WTC11 (cell line): ENCODE measurements around the gene ADK. TPM values are rescaled to one million over a fixed set of nuclear protein-coding genes. Genes with fewer than 3 reads are reported as not detected.

Experiments
- ATAC-seq: fragments of 200-7000 bp; cut with Tn5 transposase; 2 replicates; pipeline ENCODE4 v1.10.0; 2021; ENCODE audit warnings: mild to moderate bottlenecking, moderate library complexity
- CTCF ChIA-PET: fragments of 300-600 bp; sonication (Branson Sonifier 250); formaldehyde crosslinking; loops from one replicate; lab custom pipeline; 2021; ENCODE audit warnings: antibody characterized with exemption; lab: Charles Lee
- POLR2A ChIA-PET: fragments of 350-600 bp; sonication (Branson Sonifier 250); formaldehyde crosslinking; loops from one replicate; lab custom pipeline; 2021; ENCODE audit warnings: antibody characterized with exemption; lab: Charles Lee
- DNase-seq: peaks from one replicate; pipeline ENCODE4 v3.0.0; 2021; ENCODE audit warnings: low spot score
- H3K27ac Mint-ChIP-seq: 2 replicates; pipeline ENCODE4 v1.8.0; 2021; ENCODE audit warnings: mixed read lengths
- H3K27me3 Mint-ChIP-seq: 2 replicates; pipeline ENCODE4 v1.8.0; 2021; ENCODE audit warnings: low read depth, mild to moderate bottlenecking, moderate library complexity, mixed read lengths
- H3K36me3 Mint-ChIP-seq: 2 replicates; pipeline ENCODE4 v1.8.0; 2021; ENCODE audit warnings: mixed read lengths
- H3K4me1 Mint-ChIP-seq: 2 replicates; pipeline ENCODE4 v1.8.0; 2022; ENCODE audit warnings: mixed read lengths
- H3K4me3 Mint-ChIP-seq: 2 replicates; pipeline ENCODE4 v1.8.0; 2021; ENCODE audit warnings: mild to moderate bottlenecking, moderate library complexity, mixed read lengths
- H3K9me3 Mint-ChIP-seq: 2 replicates; pipeline ENCODE4 v1.8.0; 2021; ENCODE audit warnings: mixed read lengths
- ARID4B ChIP-seq: sonication (generic); formaldehyde crosslinking; IDR thresholded peaks from 2 replicates; pipeline ENCODE4 v1.8.0; 2023; ENCODE audit warnings: missing genetic modification reagents, mild to moderate bottlenecking, borderline replicate concordance
- CBFB ChIP-seq: sonication (generic); formaldehyde crosslinking; IDR thresholded peaks from 2 replicates; pipeline ENCODE4 v1.8.1; 2022; ENCODE audit warnings: mild to moderate bottlenecking, low read depth, missing genetic modification reagents
- CREB1 ChIP-seq: sonication (generic); formaldehyde crosslinking; IDR thresholded peaks from 2 replicates; pipeline ENCODE4 v1.8.0; 2023; ENCODE audit warnings: mild to moderate bottlenecking, missing genetic modification reagents
- CTCF ChIP-seq: fragments of 200-600 bp; IDR thresholded peaks from 2 replicates; pipeline ENCODE4 v1.8.0; 2022; ENCODE audit warnings: antibody characterized with exemption
- E2F4 ChIP-seq: sonication (generic); formaldehyde crosslinking; IDR thresholded peaks from 2 replicates; pipeline ENCODE4 v1.8.1; 2022; ENCODE audit warnings: low read depth, mild to moderate bottlenecking, moderate library complexity, missing genetic modification reagents, borderline replicate concordance
- ESRRA ChIP-seq: sonication (generic); formaldehyde crosslinking; IDR thresholded peaks from 2 replicates; pipeline ENCODE4 v1.8.1; 2022; ENCODE audit warnings: mild to moderate bottlenecking, missing genetic modification reagents, borderline replicate concordance
- GABPB1 ChIP-seq: sonication (generic); formaldehyde crosslinking; IDR thresholded peaks from 2 replicates; pipeline ENCODE4 v1.8.1; 2023; ENCODE audit warnings: mild to moderate bottlenecking, missing genetic modification reagents
- KAT7 ChIP-seq: sonication (generic); formaldehyde crosslinking; IDR thresholded peaks from 2 replicates; pipeline ENCODE4 v1.8.1; 2023; ENCODE audit warnings: missing genetic modification reagents, mild to moderate bottlenecking, borderline replicate concordance
- NR2C2 ChIP-seq: sonication (generic); formaldehyde crosslinking; IDR thresholded peaks from 2 replicates; pipeline ENCODE4 v1.8.0; 2022; ENCODE audit warnings: mild to moderate bottlenecking, missing genetic modification reagents
- PRRX2 ChIP-seq: fragments of 250-450 bp; sonication (Bioruptor Pico); IDR thresholded peaks from 2 replicates; pipeline ENCODE4 v1.8.0; 2021; ENCODE audit warnings: mild to moderate bottlenecking
- RELA ChIP-seq: sonication (generic); formaldehyde crosslinking; IDR thresholded peaks from 2 replicates; pipeline ENCODE4 v1.8.1; 2022; ENCODE audit warnings: missing genetic modification reagents, mild to moderate bottlenecking, borderline replicate concordance
- ZNF138 ChIP-seq: sonication (generic); formaldehyde crosslinking; conservative IDR thresholded peaks from 2 replicates; pipeline ENCODE4 v1.8.1; 2022; ENCODE audit warnings: mild to moderate bottlenecking, moderate library complexity, missing genetic modification reagents
- ZNF232 ChIP-seq: sonication (generic); formaldehyde crosslinking; IDR thresholded peaks from 2 replicates; pipeline ENCODE4 v1.8.0; 2022; ENCODE audit warnings: mild to moderate bottlenecking, missing genetic modification reagents
- ZNF396 ChIP-seq: fragments of 250-450 bp; sonication (Bioruptor Pico); IDR thresholded peaks from 2 replicates; pipeline ENCODE4 v1.8.0; 2021; ENCODE audit warnings: mild to moderate bottlenecking, moderate library complexity, borderline replicate concordance
- ZNF671 ChIP-seq: fragments of 250-450 bp; sonication (Bioruptor Pico); IDR thresholded peaks from 2 replicates; pipeline ENCODE4 v1.8.0; 2021; ENCODE audit warnings: mild to moderate bottlenecking
- total RNA-seq: library from RNA; stranded (reverse); gene quantifications from 3 replicates; pipeline ENCODE4 v1.2.3, GENCODE V29; 2021
- TF ChIP-seq, protein P1 (sequence below): fragments of 250-450 bp; sonication (Bioruptor Pico); IDR thresholded peaks from 2 replicates; pipeline ENCODE4 v2.1.2; 2022; ENCODE audit warnings: mild to moderate bottlenecking, moderate library complexity
- TF ChIP-seq, protein P2 (sequence below): sonication (generic); formaldehyde crosslinking; IDR thresholded peaks from 2 replicates; pipeline ENCODE4 v1.8.0; 2023; ENCODE audit warnings: mild to moderate bottlenecking, missing genetic modification reagents

Gene ADK
- total RNA-seq, 1 experiment from 2014 or later, result 32.7 TPM

DNA sequence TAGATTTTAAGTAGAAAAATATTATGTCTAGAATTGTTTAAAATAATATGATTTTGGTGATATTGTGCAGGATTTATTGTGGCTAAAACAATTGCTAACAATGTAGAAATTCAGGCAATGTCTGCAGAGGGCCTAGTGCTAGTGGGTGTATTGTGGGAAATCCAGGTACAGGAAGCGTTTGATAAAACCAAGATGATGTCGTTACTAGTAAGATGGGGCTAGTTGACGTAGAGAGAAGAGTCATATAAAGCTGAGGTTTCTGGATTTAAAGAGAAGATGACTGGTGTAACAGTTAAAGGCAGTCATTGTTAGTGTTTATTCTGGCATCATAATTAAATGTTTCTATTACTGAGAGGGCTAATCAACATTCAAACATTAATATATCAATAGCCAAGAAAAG, 43.5 kb downstream of the ADK start:
- POLR2A ChIA-PET, result no interaction called here
- CTCF ChIA-PET, result no interaction called here
- no peaks in the 10 kb centered on the region; the same call in 1 of the 2 replicates for H3K36me3 Mint-ChIP-seq

DNA sequence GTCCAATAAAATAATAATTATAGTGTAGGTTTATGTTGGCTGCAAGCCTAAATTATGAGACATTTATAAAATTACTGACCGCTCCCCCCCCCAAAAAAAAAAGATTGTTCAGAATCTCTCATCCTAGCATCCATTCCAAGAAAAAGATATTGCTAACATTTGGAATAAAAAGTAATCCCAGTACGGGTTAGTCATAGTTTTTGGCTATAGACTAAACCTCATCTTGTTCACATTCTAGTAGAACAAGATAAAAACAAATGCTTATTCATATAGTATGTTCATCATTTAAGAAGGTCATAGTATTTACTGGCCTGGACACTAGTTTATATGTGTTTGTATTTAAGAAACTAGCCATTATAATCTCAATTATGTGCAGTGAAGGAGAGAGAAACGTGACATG, 44.0 kb downstream of the ADK start:
- CTCF ChIA-PET, result interaction anchor here (0.6 kb wide), 1 partner anchor 11 kb away, joined by 3 read pairs; no protein-coding TSS in a partner anchor
- ATAC-seq (no peak), DNase-seq (no peak)
- H3K27ac Mint-ChIP-seq, result no peak overlapping the region
- no peaks in the 10 kb centered on the region; the same call in 1 of the 2 replicates for H3K36me3 Mint-ChIP-seq
- peaks cover 18% of the 10 kb centered on the region for H3K4me1 Mint-ChIP-seq
- POLR2A ChIA-PET, result no interaction called here
- peaks cover 5% of the 10 kb centered on the region for H3K9me3 Mint-ChIP-seq
- no peaks in the 10 kb centered on the region for H3K27me3 Mint-ChIP-seq
- H3K4me3 Mint-ChIP-seq, result no peak overlapping the region
- TF ChIP-seq CTCF, result no peak
- no peak for TF ChIP-seq ZNF671 (CRISPR knock-in tag)
- TF ChIP-seq CBFB (CRISPR knock-in tag), result no peak
- TF ChIP-seq, protein P1, sequence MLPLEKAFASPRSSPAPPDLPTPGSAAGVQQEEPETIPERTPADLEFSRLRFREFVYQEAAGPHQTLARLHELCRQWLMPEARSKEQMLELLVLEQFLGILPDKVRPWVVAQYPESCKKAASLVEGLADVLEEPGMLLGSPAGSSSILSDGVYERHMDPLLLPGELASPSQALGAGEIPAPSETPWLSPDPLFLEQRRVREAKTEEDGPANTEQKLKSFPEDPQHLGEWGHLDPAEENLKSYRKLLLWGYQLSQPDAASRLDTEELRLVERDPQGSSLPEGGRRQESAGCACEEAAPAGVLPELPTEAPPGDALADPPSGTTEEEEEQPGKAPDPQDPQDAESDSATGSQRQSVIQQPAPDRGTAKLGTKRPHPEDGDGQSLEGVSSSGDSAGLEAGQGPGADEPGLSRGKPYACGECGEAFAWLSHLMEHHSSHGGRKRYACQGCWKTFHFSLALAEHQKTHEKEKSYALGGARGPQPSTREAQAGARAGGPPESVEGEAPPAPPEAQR (CRISPR knock-in tag), result no peak
- TF ChIP-seq, protein P2, sequence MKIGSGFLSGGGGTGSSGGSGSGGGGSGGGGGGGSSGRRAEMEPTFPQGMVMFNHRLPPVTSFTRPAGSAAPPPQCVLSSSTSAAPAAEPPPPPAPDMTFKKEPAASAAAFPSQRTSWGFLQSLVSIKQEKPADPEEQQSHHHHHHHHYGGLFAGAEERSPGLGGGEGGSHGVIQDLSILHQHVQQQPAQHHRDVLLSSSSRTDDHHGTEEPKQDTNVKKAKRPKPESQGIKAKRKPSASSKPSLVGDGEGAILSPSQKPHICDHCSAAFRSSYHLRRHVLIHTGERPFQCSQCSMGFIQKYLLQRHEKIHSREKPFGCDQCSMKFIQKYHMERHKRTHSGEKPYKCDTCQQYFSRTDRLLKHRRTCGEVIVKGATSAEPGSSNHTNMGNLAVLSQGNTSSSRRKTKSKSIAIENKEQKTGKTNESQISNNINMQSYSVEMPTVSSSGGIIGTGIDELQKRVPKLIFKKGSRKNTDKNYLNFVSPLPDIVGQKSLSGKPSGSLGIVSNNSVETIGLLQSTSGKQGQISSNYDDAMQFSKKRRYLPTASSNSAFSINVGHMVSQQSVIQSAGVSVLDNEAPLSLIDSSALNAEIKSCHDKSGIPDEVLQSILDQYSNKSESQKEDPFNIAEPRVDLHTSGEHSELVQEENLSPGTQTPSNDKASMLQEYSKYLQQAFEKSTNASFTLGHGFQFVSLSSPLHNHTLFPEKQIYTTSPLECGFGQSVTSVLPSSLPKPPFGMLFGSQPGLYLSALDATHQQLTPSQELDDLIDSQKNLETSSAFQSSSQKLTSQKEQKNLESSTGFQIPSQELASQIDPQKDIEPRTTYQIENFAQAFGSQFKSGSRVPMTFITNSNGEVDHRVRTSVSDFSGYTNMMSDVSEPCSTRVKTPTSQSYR (CRISPR knock-in tag), result no peak
- no peak for TF ChIP-seq RELA (CRISPR knock-in tag)
- no peak for TF ChIP-seq E2F4 (CRISPR knock-in tag)
- no peak for TF ChIP-seq ZNF232
- no peak for TF ChIP-seq ZNF138 (CRISPR knock-in tag)
- no peak for TF ChIP-seq CREB1 (CRISPR knock-in tag)

More for the DNA sequence above, 43.5 kb downstream of the ADK start:
- H3K9me3 Mint-ChIP-seq, result peaks cover 5% of the 10 kb centered on the region
- TF ChIP-seq GABPB1 (CRISPR knock-in tag) (no peak), NR2C2 (CRISPR knock-in tag) (no peak), ARID4B (no peak), ZNF396 (no peak), ZNF138 (CRISPR knock-in tag) (no peak), ESRRA (CRISPR knock-in tag) (no peak), PRRX2 (CRISPR knock-in tag) (no peak), KAT7 (CRISPR knock-in tag) (no peak)
- TF ChIP-seq, protein P2 (CRISPR knock-in tag), result no peak
- TF ChIP-seq, all 79 proteins: peak for 0
- no peak overlapping the region for H3K27ac Mint-ChIP-seq
- H3K27me3 Mint-ChIP-seq, result no peaks in the 10 kb centered on the region
- peaks cover 23% of the 10 kb centered on the region for H3K4me1 Mint-ChIP-seq
- no peak for ATAC-seq
- no peak for DNase-seq
- no peak overlapping the region for H3K4me3 Mint-ChIP-seq
